Endothelial cell of umbilical vein (primary cell): ENCODE data around the gene DLGAP1. TPM values are rescaled to one million over a fixed set of nuclear protein-coding genes. Genes with fewer than 3 reads are reported as not detected.

Experiments used
- BruUV-seq: library from RNA; stranded (reverse); fragments of 400-500 nt; replicated peaks from 2 replicates; lab custom pipeline; 2021; lab: Mats Ljungman, UMichigan
- CTCF ChIA-PET: fragments of 300-600, 350-600 bp; sonication (Branson Sonifier 250); formaldehyde crosslinking; loops from one replicate; lab custom pipeline; 2021; ENCODE audit warnings: antibody characterized with exemption, inconsistent platforms; lab: Charles Lee
- POLR2A ChIA-PET: fragments of 300-600, 350-600 bp; sonication (Branson Sonifier 250); formaldehyde crosslinking; loops from one replicate; lab custom pipeline; 2021; ENCODE audit warnings: antibody characterized with exemption, inconsistent platforms; lab: Charles Lee
- DNase-seq: peaks from one replicate; pipeline ENCODE4 v3.0.0-alpha.2; 2011; ENCODE audit warnings: low read depth, low spot score
- FAIRE-seq: peaks from 2 replicates; lab custom pipeline; 2011; peaks lifted over from hg19 to GRCh38; lab: Jason Lieb, UNC
- H2AFZ ChIP-seq: 2 replicates; pipeline ENCODE4 v1.6.0; 2012; ENCODE audit warnings: low read depth, low read length, control low read depth, inconsistent platforms
- H3K27ac ChIP-seq: 2 replicates; pipeline ENCODE4 v1.5.1; 2011; ENCODE audit warnings: low read depth, mild to moderate bottlenecking, control low read depth, low read length, moderate library complexity; ENCODE audit not compliant: insufficient read depth
- H3K27me3 ChIP-seq, 2 experiments: 2 replicates each; pipeline versions ENCODE4 v1.6.0 to v1.6.1; 2011; ENCODE audit warnings: low read length in 2 of 2, mixed read lengths in 1 of 2; ENCODE audit not compliant: control insufficient read depth in 2 of 2, insufficient read depth in 2 of 2
- H3K36me3 ChIP-seq, 2 experiments: 2 replicates in 1 of 2; 3 replicates in 1 of 2; pipeline ENCODE4 v1.5.1; 2011; ENCODE audit warnings: low read length in 2 of 2, mild to moderate bottlenecking in 1 of 2, moderate library complexity in 1 of 2; ENCODE audit not compliant: control insufficient read depth in 2 of 2, insufficient read depth in 2 of 2; ENCODE audit errors: extremely low read depth in 1 of 2
- H3K4me1 ChIP-seq: 3 replicates; pipeline ENCODE4 v1.5.1; 2011; ENCODE audit warnings: mild to moderate bottlenecking, low read length; ENCODE audit not compliant: control insufficient read depth, insufficient read depth; ENCODE audit errors: extremely low read depth
- H3K4me2 ChIP-seq: 2 replicates; pipeline ENCODE4 v1.6.1; 2011; ENCODE audit warnings: low read length, control low read depth, mixed read lengths; ENCODE audit not compliant: insufficient read depth
- H3K4me3 ChIP-seq, 3 experiments: fragments of 200-600 bp in 1 of 3; sonication (generic), shearing (Covaris generic) in 1 of 3; replicated peaks in 1 of 3; 2 replicates each; pipeline ENCODE4 v1.5.1; 2011 to 2016; ENCODE audit warnings: control low read depth in 3 of 3, low read length in 3 of 3, mild to moderate bottlenecking in 2 of 3, inconsistent platforms in 1 of 3, low read depth in 1 of 3, moderate library complexity in 1 of 3; ENCODE audit not compliant: insufficient read depth in 1 of 3
- H3K79me2 ChIP-seq: 2 replicates; pipeline ENCODE4 v1.6.0; 2012; ENCODE audit warnings: low read length, inconsistent platforms; ENCODE audit not compliant: control insufficient read depth, insufficient read depth
- H3K9ac ChIP-seq: replicated peaks from 2 replicates; pipeline ENCODE3; 2011; ENCODE audit warnings: low read length, control low read depth; ENCODE audit not compliant: insufficient read depth; ENCODE audit errors: extremely low read depth
- H3K9me1 ChIP-seq: replicated peaks from 3 replicates; pipeline ENCODE4 v1.6.0; 2011; ENCODE audit warnings: mild to moderate bottlenecking, low read length; ENCODE audit not compliant: control insufficient read depth, insufficient read depth; ENCODE audit errors: extremely low read depth
- H3K9me3 ChIP-seq: replicated peaks from 2 replicates; pipeline ENCODE4 v1.5.1; 2012; ENCODE audit warnings: low read length, inconsistent platforms; ENCODE audit not compliant: control insufficient read depth, insufficient read depth
- H4K20me1 ChIP-seq: replicated peaks from 2 replicates; pipeline ENCODE3; 2011; ENCODE audit warnings: mild to moderate bottlenecking, low read length; ENCODE audit not compliant: control insufficient read depth, insufficient read depth; ENCODE audit errors: extremely low read depth
- CTCF ChIP-seq, 2 donors: IDR thresholded peaks; 1 replicate in 1 of 2; 2 replicates in 1 of 2; pipeline ENCODE4 v1.5.1; 2011; ENCODE audit warnings: low read length in 2 of 2, mild to moderate bottlenecking in 2 of 2, moderate library complexity in 2 of 2, control low read depth in 1 of 2, inconsistent platforms in 1 of 2, low read depth in 1 of 2; ENCODE audit not compliant: insufficient read depth in 1 of 2; ENCODE audit errors: extremely low read depth in 1 of 2
- EZH2 ChIP-seq: IDR thresholded peaks from 2 replicates; pipeline ENCODE4 v1.6.1; 2012; ENCODE audit warnings: borderline replicate concordance, low read depth, mild to moderate bottlenecking, moderate library complexity, low read length, inconsistent platforms; ENCODE audit not compliant: severe bottlenecking
- FOS ChIP-seq: IDR thresholded peaks from 2 replicates; pipeline ENCODE4 v1.6.1; 2011; ENCODE audit warnings: mild to moderate bottlenecking, low read length, moderate library complexity, borderline replicate concordance; ENCODE audit not compliant: insufficient read depth
- GATA2 ChIP-seq: IDR thresholded peaks from 2 replicates; pipeline ENCODE4 v1.7.0; 2011; ENCODE audit warnings: low read depth, mild to moderate bottlenecking, moderate library complexity, mixed read lengths, low read length; ENCODE audit not compliant: insufficient read length, insufficient read depth
- JUN ChIP-seq: IDR thresholded peaks from 2 replicates; pipeline ENCODE4 v1.6.1; 2011; ENCODE audit warnings: borderline replicate concordance, low read depth; ENCODE audit not compliant: insufficient read length, insufficient read depth
- MYC ChIP-seq: IDR thresholded peaks from one replicate; pipeline ENCODE4 v1.6.1; 2011; ENCODE audit warnings: mild to moderate bottlenecking, low read depth, low read length
- POLR2A ChIP-seq: IDR thresholded peaks from 2 replicates; pipeline ENCODE4 v1.6.1; 2012; ENCODE audit warnings: low read depth, mild to moderate bottlenecking, control low read depth, low read length
- POLR2AphosphoS5 ChIP-seq: IDR thresholded peaks from 2 replicates; pipeline ENCODE4 v1.6.1; 2012; ENCODE audit warnings: low read depth, mild to moderate bottlenecking, control low read depth, low read length, moderate library complexity; ENCODE audit not compliant: insufficient read depth
- dilution Hi-C: fragments of 300-500 bp; cut with MboI; formaldehyde crosslinking; loops from one replicate; pipeline ENCODE4 v1.15.0; 2019; ENCODE audit warnings: low sequenced_read_pairs; ENCODE audit not compliant: extremely low pct_ligation_motif_present
- intact Hi-C: fragments of 100-400 bp; cut with micrococcal nuclease; formaldehyde crosslinking; loops from one replicate; pipeline ENCODE4 v1.10.0; 2022
- polyA plus RNA-seq, 4 experiments: library from polyadenylated mRNA; depleted of rRNA in 3 of 4; stranded (reverse) in 3 of 4; unstranded in 1 of 4; fragments of >200 nt; gene quantifications; 2 replicates each; pipeline versions ENCODE4 v1.2.1 to v1.2.3, GENCODE V29; 2011 to 2012; ENCODE audit warnings: missing spikeins in 1 of 4
- total RNA-seq: library from RNA; stranded (reverse); gene quantifications from 2 replicates; pipeline ENCODE4 v1.2.3, GENCODE V29; 2021
- TF ChIP-seq, protein P1 (sequence below): IDR thresholded peaks from 2 replicates; pipeline ENCODE4 v1.6.1; 2011; ENCODE audit not compliant: insufficient read depth, insufficient read length

DLGAP1 gene
- total and polyA plus RNA-seq, 2 donors (not counting 3 experiments of a cell fraction or from before 2014, with no cell fraction given), result 0.04 TPM; not detected in 1

DNA sequence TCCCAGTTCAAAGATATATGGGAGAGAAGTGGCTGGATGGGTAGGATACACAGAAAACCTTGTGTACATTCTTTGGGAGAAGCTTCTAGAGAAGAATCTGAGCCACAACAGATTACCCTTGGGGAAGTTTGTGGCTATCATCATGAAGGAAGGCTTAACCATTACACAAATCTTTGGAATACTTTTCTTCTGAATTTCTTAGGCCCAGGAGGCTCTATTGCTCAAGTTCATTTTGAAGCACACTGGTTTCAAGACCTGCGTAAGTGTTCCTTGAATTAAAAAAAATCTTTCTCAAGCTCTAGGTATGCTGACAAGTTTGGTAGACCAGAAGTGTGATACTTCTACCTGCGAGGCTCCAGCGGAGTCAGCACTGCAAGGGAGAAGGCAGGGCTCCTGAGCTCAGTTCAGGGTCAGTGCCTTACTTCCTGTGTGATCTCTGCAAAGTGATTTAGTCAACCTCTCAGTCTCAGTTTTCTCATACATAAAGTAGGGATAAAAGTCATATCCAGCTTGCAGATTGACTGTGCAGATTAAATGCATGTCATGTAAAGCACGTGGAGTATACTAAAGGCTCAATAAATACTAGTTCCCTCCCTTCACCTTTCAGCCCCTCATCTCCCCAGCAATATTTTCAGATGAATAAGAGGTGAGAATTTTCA, 438.6 kb downstream of the DLGAP1 start:
- Histone ChIP-seq H4K20me1 (no peaks in the 10 kb centered on the region), H3K4me3 (no peak overlapping the region), H3K9me1 (no peaks in the 10 kb centered on the region), H3K9ac (no peak overlapping the region), H3K4me2 (no peak overlapping the region), H3K4me1 (no peaks in the 10 kb centered on the region), H3K79me2 (no peaks in the 10 kb centered on the region), H2AFZ (no peak overlapping the region), H3K36me3 (no peaks in the 10 kb centered on the region), H3K9me3 (no peaks in the 10 kb centered on the region), H3K27me3 (peaks cover 0 to 2% of the 10 kb centered on the region in 2 experiments), H3K27ac (no peak overlapping the region)
- BruUV-seq, result no TSS peak
- ChIA-PET CTCF (no interaction called here), POLR2A (no interaction called here)
- dilution Hi-C loops, result no loop called here
- no peak for FAIRE-seq
- intact Hi-C loops, result no loop called here
- no peak for DNase-seq
- TF ChIP-seq EZH2 (no peak), POLR2AphosphoS5 (no peak)
- TF ChIP-seq, protein P1, sequence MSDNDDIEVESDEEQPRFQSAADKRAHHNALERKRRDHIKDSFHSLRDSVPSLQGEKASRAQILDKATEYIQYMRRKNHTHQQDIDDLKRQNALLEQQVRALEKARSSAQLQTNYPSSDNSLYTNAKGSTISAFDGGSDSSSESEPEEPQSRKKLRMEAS, result no peak

- no peak for TF ChIP-seq JUN
- no peak for TF ChIP-seq FOS
- no peak for TF ChIP-seq POLR2A
- no peak for TF ChIP-seq MYC
- no peak for TF ChIP-seq CTCF (IDR thresholded peaks at IDR 0.05; ENCODE audit: extremely low read depth in 1 of 2, insufficient read depth in 1 of 2, low read depth in 1 of 2, low read length in 2 of 2)
- no peak for TF ChIP-seq GATA2
- TF ChIP-seq, protein P1, result no peak
- TF ChIP-seq EZH2, result no peak
- TF ChIP-seq POLR2AphosphoS5, result no peak
- Histone ChIP-seq H3K4me1 (peaks cover 16% of the 10 kb centered on the region), H2AFZ (no peak overlapping the region), H3K9me1 (no peaks in the 10 kb centered on the region), H3K9me3 (no peaks in the 10 kb centered on the region), H3K36me3 (no peaks in the 10 kb centered on the region), H3K27me3 (no peaks in the 10 kb centered on the region), H3K79me2 (no peaks in the 10 kb centered on the region), H3K4me3 (no peak overlapping the region), H3K9ac (no peak overlapping the region), H3K27ac (no peak overlapping the region), H3K4me2 (no peak overlapping the region), H4K20me1 (no peaks in the 10 kb centered on the region)
- ChIA-PET CTCF (interaction anchor here (1.6 kb wide), 1 partner anchor 13 kb away, joined by 7 read pairs; no protein-coding TSS in a partner anchor), POLR2A (no interaction called here)
- FAIRE-seq, result no peak
- BruUV-seq, result no TSS peak
- DNase-seq, result no peak
- intact Hi-C loops (no loop called here), dilution Hi-C loops (no loop called here)
These were observed 447.3 kb downstream of the DLGAP1 start for GRCh38 chr18:4007846-4008245.
